Upper lobe of left lung (tissue), 4 donors: ENCODE results near the gene ZNF285.
"Not testable (repeated sequence)": the region's sequence is repeated elsewhere in the genome, so short reads cannot be mapped to it uniquely, and the experiment has no call there.

Source experiments
- EP300 ChIP-seq, 4 donors: sonication (generic); formaldehyde crosslinking; IDR thresholded peaks; one replicate each; pipeline ENCODE4 v1.5.1; 2017; ENCODE audit warnings: antibody characterized with exemption in 4 of 4, control low read depth in 2 of 4
- POLR2A ChIP-seq, 4 donors: fragments of 450-650 bp; IDR thresholded peaks; one replicate each; pipeline ENCODE4 v1.5.1; 2016 to 2017; ENCODE audit warnings: antibody characterized with exemption in 4 of 4, mild to moderate bottlenecking in 2 of 4

DNA sequence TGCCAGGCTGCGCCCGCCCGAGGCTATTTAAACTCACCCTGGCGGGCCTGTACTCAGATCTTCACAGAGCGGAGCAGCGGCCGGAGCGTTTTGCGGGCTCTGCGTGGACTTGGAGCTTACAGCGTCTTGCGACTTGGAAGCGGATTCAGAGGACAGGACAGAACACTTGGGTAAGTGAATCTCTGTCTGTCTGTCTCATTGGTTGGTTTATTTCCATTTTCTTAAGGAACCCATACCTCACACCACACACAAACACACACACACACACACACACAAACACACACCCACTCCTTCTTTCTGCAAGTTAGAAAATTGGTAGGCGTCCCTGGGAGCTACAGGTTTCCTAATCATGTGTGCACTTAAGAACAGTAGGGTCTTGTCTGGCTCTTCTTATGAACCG is 14.1 kb upstream of the ZNF285 start:
- TF ChIP-seq POLR2A, EP300 (IDR thresholded peaks at IDR 0.05): not testable (repeated sequence)
